Neutrophil (primary cell): ENCODE data around the gene CCR5AS.

Source experiments
- H3K27ac ChIP-seq: fragments of 200-600 bp; sonication (generic); 2 replicates; pipeline ENCODE4 v1.5.1; 2016; ENCODE audit warnings: mild to moderate bottlenecking, moderate library complexity
- H3K27me3 ChIP-seq: fragments of 200-600 bp; sonication (generic); 2 replicates; pipeline ENCODE4 v1.6.0; 2016; ENCODE audit warnings: mild to moderate bottlenecking
- H3K36me3 ChIP-seq: fragments of 200-600 bp; sonication (generic); 2 replicates; pipeline ENCODE4 v1.5.1; 2017
- H3K4me1 ChIP-seq, 2 experiments: fragments of 200-600 bp in 1 of 2; sonication (generic) in 1 of 2; 1 replicate in 1 of 2; 2 replicates in 1 of 2; pipeline versions ENCODE4 v1.5.1 to v1.6.1; 2013 to 2016; ENCODE audit warnings: low read depth in 1 of 2, low read length in 1 of 2, mild to moderate bottlenecking in 1 of 2, moderate library complexity in 1 of 2; ENCODE audit not compliant: control insufficient read depth in 1 of 2, insufficient read depth in 1 of 2
- H3K4me3 ChIP-seq, 2 experiments: fragments of 200-600 bp in 1 of 2; sonication (generic) in 1 of 2; 1 replicate in 1 of 2; 2 replicates in 1 of 2; pipeline ENCODE4 v1.5.1; 2013 to 2016; ENCODE audit warnings: low read depth in 1 of 2, low read length in 1 of 2, mild to moderate bottlenecking in 1 of 2, moderate library complexity in 1 of 2
- H3K9me3 ChIP-seq: fragments of 200-600 bp; sonication (generic); 2 replicates; pipeline ENCODE4 v1.5.1; 2016
- TF ChIP-seq, protein P1 (sequence below): fragments of 200-600 bp; sonication (generic); IDR thresholded peaks from 2 replicates; pipeline ENCODE4 v1.5.1; 2016; ENCODE audit warnings: antibody characterized with exemption

The CCR5AS gene

GRCh38 chr3:46318207-46318927 is 88.5 kb downstream of the CCR5AS start:
- no peak overlapping the region for H3K27ac ChIP-seq
- no peak overlapping the region for H3K4me3 ChIP-seq
- H3K9me3 ChIP-seq, result no peaks in the 10 kb centered on the region
- no peaks in the 10 kb centered on the region for H3K36me3 ChIP-seq
- H3K27me3 ChIP-seq, result no peaks in the 10 kb centered on the region
- TF ChIP-seq, protein P1, sequence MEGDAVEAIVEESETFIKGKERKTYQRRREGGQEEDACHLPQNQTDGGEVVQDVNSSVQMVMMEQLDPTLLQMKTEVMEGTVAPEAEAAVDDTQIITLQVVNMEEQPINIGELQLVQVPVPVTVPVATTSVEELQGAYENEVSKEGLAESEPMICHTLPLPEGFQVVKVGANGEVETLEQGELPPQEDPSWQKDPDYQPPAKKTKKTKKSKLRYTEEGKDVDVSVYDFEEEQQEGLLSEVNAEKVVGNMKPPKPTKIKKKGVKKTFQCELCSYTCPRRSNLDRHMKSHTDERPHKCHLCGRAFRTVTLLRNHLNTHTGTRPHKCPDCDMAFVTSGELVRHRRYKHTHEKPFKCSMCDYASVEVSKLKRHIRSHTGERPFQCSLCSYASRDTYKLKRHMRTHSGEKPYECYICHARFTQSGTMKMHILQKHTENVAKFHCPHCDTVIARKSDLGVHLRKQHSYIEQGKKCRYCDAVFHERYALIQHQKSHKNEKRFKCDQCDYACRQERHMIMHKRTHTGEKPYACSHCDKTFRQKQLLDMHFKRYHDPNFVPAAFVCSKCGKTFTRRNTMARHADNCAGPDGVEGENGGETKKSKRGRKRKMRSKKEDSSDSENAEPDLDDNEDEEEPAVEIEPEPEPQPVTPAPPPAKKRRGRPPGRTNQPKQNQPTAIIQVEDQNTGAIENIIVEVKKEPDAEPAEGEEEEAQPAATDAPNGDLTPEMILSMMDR, result no peak
- no peaks in the 10 kb centered on the region for H3K4me1 ChIP-seq

DNA sequence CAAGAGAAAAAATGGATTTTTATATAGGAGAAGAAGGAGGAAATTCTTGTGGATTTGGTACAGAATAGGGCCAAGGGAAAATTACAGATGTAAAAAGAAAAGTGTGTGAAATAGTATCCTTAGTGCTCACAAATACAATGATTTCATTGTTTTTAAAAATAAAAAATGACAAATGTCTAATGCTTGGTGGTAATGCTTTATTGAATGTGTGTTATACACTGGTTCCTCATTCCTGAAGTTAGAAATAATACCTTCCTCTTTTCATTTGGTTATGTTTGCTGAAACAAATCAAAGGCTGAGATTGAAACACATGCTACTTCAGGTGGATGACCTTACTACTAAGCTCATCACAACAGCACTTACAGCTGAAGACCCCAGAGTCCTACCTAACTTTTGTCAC is 90.7 kb downstream of the CCR5AS start:
- no peaks in the 10 kb centered on the region for H3K27me3 ChIP-seq
- TF ChIP-seq, protein P1, result no peak
- no peak overlapping the region for H3K27ac ChIP-seq
- no peak overlapping the region for H3K4me3 ChIP-seq
- no peaks in the 10 kb centered on the region for H3K9me3 ChIP-seq
- no peaks in the 10 kb centered on the region for H3K36me3 ChIP-seq
- H3K4me1 ChIP-seq, result peaks cover 5 to 10% of the 10 kb centered on the region in 2 experiments

- no peak overlapping the region for H3K27ac ChIP-seq
- no peaks in the 10 kb centered on the region for H3K9me3 ChIP-seq
- no peaks in the 10 kb centered on the region for H3K27me3 ChIP-seq
- H3K36me3 ChIP-seq, result no peaks in the 10 kb centered on the region
- H3K4me1 ChIP-seq, result peaks cover 5 to 10% of the 10 kb centered on the region in 2 experiments
- no peak overlapping the region for H3K4me3 ChIP-seq
- TF ChIP-seq, protein P1, result no peak
These were observed 92.3 kb downstream of the CCR5AS start for GRCh38 chr3:46314517-46314916.
